SK-N-SH treated with all-trans-retinoic acid at 6 μM for 48 hours (cell line): Measurements from ENCODE around the gene HS1BP3.

Experiments used
- ARNTL ChIP-seq: fragments of 450-650 bp; formaldehyde crosslinking; IDR thresholded peaks from 2 replicates; pipeline ENCODE4 v1.5.0; 2020; ENCODE audit warnings: low read depth, mild to moderate bottlenecking, moderate library complexity, borderline replicate concordance
- BACH2 ChIP-seq: fragments of 250-450 bp; sonication (Bioruptor Pico); IDR thresholded peaks from 2 replicates; pipeline ENCODE4 v1.9.0; 2021; ENCODE audit warnings: mild to moderate bottlenecking, borderline replicate concordance
- CREB5 ChIP-seq: fragments of 250-450 bp; sonication (Bioruptor Pico); IDR thresholded peaks from 2 replicates; pipeline ENCODE4 v1.5.1; 2020; ENCODE audit warnings: low read depth, mild to moderate bottlenecking, moderate library complexity
- CSDC2 ChIP-seq: fragments of 250-450 bp; sonication (Bioruptor Pico); IDR thresholded peaks from 2 replicates; pipeline ENCODE4 v1.5.0; 2020; ENCODE audit warnings: mild to moderate bottlenecking, moderate library complexity
- ESRRG ChIP-seq: fragments of 250-450 bp; sonication (Bioruptor Pico); IDR thresholded peaks from 2 replicates; pipeline ENCODE4 v1.6.1; 2021; ENCODE audit warnings: mild to moderate bottlenecking
- ISL1 ChIP-seq: fragments of 250-450 bp; sonication (Bioruptor Pico); IDR thresholded peaks from 2 replicates; pipeline ENCODE4 v2.1.2; 2022; ENCODE audit warnings: mild to moderate bottlenecking, moderate library complexity
- PATZ1 ChIP-seq: fragments of 250-450 bp; sonication (Bioruptor Pico); IDR thresholded peaks from 2 replicates; pipeline ENCODE4 v1.8.0; 2020; ENCODE audit warnings: mild to moderate bottlenecking, moderate library complexity, borderline replicate concordance
- TOX ChIP-seq: fragments of 250-450 bp; sonication (Bioruptor Pico); IDR thresholded peaks from 2 replicates; pipeline ENCODE4 v1.8.0; 2021; ENCODE audit warnings: mild to moderate bottlenecking, moderate library complexity, borderline replicate concordance
- TSHZ2 ChIP-seq: fragments of 250-450 bp; sonication (Bioruptor Pico); IDR thresholded peaks from 2 replicates; pipeline ENCODE4 v1.5.0; 2020; ENCODE audit warnings: mild to moderate bottlenecking, moderate library complexity
- ZFP3 ChIP-seq: fragments of 250-450 bp; sonication (Bioruptor Pico); IDR thresholded peaks from 2 replicates; pipeline ENCODE4 v1.5.0; 2020; ENCODE audit warnings: mild to moderate bottlenecking, moderate library complexity
- ZFP30 ChIP-seq: fragments of 450-650 bp; formaldehyde crosslinking; IDR thresholded peaks from 2 replicates; pipeline ENCODE4 v1.5.0; 2022; ENCODE audit warnings: mild to moderate bottlenecking, moderate library complexity
- ZNF565 ChIP-seq: fragments of 450-650 bp; formaldehyde crosslinking; conservative IDR thresholded peaks from 2 replicates; pipeline ENCODE4 v1.5.0; 2020; ENCODE audit warnings: low read depth, mild to moderate bottlenecking, moderate library complexity

GRCh38 chr2:20583425-20583881 is 67.4 kb downstream of the HS1BP3 start:
- TF ChIP-seq ZNF565 (no peak), ZFP3 (CRISPR knock-in tag) (no peak), PATZ1 (CRISPR knock-in tag) (no peak), ARNTL (no peak), TSHZ2 (CRISPR knock-in tag) (no peak), CREB5 (no peak), TOX (no peak), BACH2 (CRISPR knock-in tag) (no peak), ESRRG (CRISPR knock-in tag) (no peak), CSDC2 (CRISPR knock-in tag) (no peak), ZFP30 (no peak), ISL1 (no peak)
